A549 (cell line): ENCODE measurements around the gene TGIF1. TPM values are rescaled to one million over a fixed set of nuclear protein-coding genes. Genes with fewer than 3 reads are reported as not detected.

Experiments used
- ATAC-seq, 2 experiments: fragments of 200-7000 bp in 1 of 2; fragments of >200 bp in 1 of 2; cut with Nextera tagmentation in 1 of 2; cut with Tn5 transposase in 1 of 2; 3 replicates each; pipeline versions ENCODE4 v1.8.0 to v1.9.1; 2018 to 2020; ENCODE audit warnings: mild to moderate bottlenecking in 1 of 2, moderate library complexity in 1 of 2
- CTCF ChIA-PET: fragments of 300-600 bp; sonication (Branson Sonifier 250); formaldehyde crosslinking; extraction: SDS; loops from one replicate; lab custom pipeline; 2021; ENCODE audit warnings: antibody characterized with exemption, inconsistent platforms; lab: Yijun Ruan, JAX
- POLR2A ChIA-PET: fragments of 350-600 bp; formaldehyde crosslinking; extraction: SDS; loops from one replicate; lab custom pipeline; 2021; ENCODE audit warnings: antibody characterized with exemption, inconsistent platforms; lab: Yijun Ruan, JAX
- DNase-seq, 2 experiments: peaks; one replicate each; pipeline versions ENCODE4 v3.0.0 to v3.0.0-alpha.2; 2011 to 2016; ENCODE audit warnings: low read depth in 1 of 2, low spot score in 1 of 2
- FAIRE-seq: peaks from 2 replicates; lab custom pipeline; 2011; peaks lifted over from hg19 to GRCh38; lab: Jason Lieb, UNC
- H3K27ac ChIP-seq, 2 experiments: fragments of >200 bp; sonication (Bioruptor Twin); formaldehyde crosslinking; 3 replicates each; pipeline ENCODE4 v1.5.1; 2016 to 2017
- H3K4me1 ChIP-seq: fragments of >200 bp; sonication (Bioruptor Twin); formaldehyde crosslinking; 3 replicates; pipeline ENCODE4 v1.6.1; 2016
- H3K4me2 ChIP-seq: fragments of >200 bp; sonication (Bioruptor Twin); formaldehyde crosslinking; 3 replicates; pipeline ENCODE4 v1.6.1; 2016
- H3K4me3 ChIP-seq: fragments of >200 bp; sonication (Bioruptor Twin); formaldehyde crosslinking; 3 replicates; pipeline ENCODE4 v1.5.1; 2016
- H3K9me3 ChIP-seq: fragments of >200 bp; sonication (Bioruptor Twin); formaldehyde crosslinking; 3 replicates; pipeline ENCODE4 v1.6.1; 2016
- ATOH8 ChIP-seq: fragments of 250-450 bp; sonication (Bioruptor Pico); IDR thresholded peaks from 2 replicates; pipeline ENCODE4 v1.5.0; 2020; ENCODE audit warnings: low read depth, mild to moderate bottlenecking, moderate library complexity
- BCL3 ChIP-seq: fragments of >200 bp; sonication (Bioruptor Twin); formaldehyde crosslinking; IDR thresholded peaks from 3 replicates; pipeline ENCODE4 v1.6.1; 2016
- BHLHE40 ChIP-seq: IDR thresholded peaks from 2 replicates; pipeline ENCODE4 v1.6.1; 2012; ENCODE audit warnings: low read depth, low read length, inconsistent platforms
- CEBPB ChIP-seq, 2 experiments: fragments of >200 bp in 1 of 2; sonication (Bioruptor Twin) in 1 of 2; formaldehyde crosslinking in 1 of 2; IDR thresholded peaks; 2 replicates each; pipeline ENCODE4 v1.6.1; 2012 to 2016
- CHD4 ChIP-seq: fragments of 200-600 bp; sonication (generic); IDR thresholded peaks from 2 replicates; pipeline ENCODE4 v1.6.1; 2016; ENCODE audit warnings: antibody characterized with exemption, mild to moderate bottlenecking, borderline replicate concordance
- E2F6 ChIP-seq: IDR thresholded peaks from 2 replicates; pipeline ENCODE4 v1.6.1; 2012; ENCODE audit warnings: low read depth, borderline replicate concordance
- ELK1 ChIP-seq: fragments of 150-350 bp; IDR thresholded peaks from 2 replicates; pipeline ENCODE4 v1.6.1; 2014; ENCODE audit warnings: low read depth, mild to moderate bottlenecking, low read length
- ESRRA ChIP-seq: fragments of 150-350 bp; IDR thresholded peaks from 2 replicates; pipeline ENCODE4 v1.6.1; 2014; ENCODE audit warnings: mild to moderate bottlenecking, low read length, borderline replicate concordance
- FOSL2 ChIP-seq, 2 experiments: fragments of 450-650 bp in 1 of 2; fragments of >200 bp in 1 of 2; sonication (Bioruptor Twin) in 1 of 2; formaldehyde crosslinking; IDR thresholded peaks; 2 replicates each; pipeline versions ENCODE4 v1.5.0 to v1.6.1; 2016 to 2020; ENCODE audit warnings: mild to moderate bottlenecking in 1 of 2, moderate library complexity in 1 of 2
- FOXS1 ChIP-seq: fragments of 250-450 bp; sonication (Bioruptor Pico); IDR thresholded peaks from 2 replicates; pipeline ENCODE4 v1.5.0; 2020; ENCODE audit warnings: mild to moderate bottlenecking, moderate library complexity
- HEYL ChIP-seq: fragments of 250-450 bp; sonication (Bioruptor Pico); IDR thresholded peaks from 2 replicates; pipeline ENCODE4 v1.8.0; 2021; ENCODE audit warnings: mild to moderate bottlenecking, moderate library complexity
- HOXA7 ChIP-seq: fragments of 250-450 bp; sonication (Bioruptor Pico); IDR thresholded peaks from 2 replicates; pipeline ENCODE4 v1.5.0; 2020; ENCODE audit warnings: mild to moderate bottlenecking, moderate library complexity
- JUN ChIP-seq, 2 experiments: fragments of >200 bp; sonication (Bioruptor Twin); formaldehyde crosslinking; IDR thresholded peaks; 2 replicates in 1 of 2; 3 replicates in 1 of 2; pipeline ENCODE4 v1.6.1; 2016 to 2017
- JUNB ChIP-seq: fragments of >200 bp; sonication (Bioruptor Twin); formaldehyde crosslinking; IDR thresholded peaks from 2 replicates; pipeline ENCODE4 v1.6.1; 2016
- KDM5A ChIP-seq: fragments of 200-600 bp; sonication (generic); IDR thresholded peaks from 2 replicates; pipeline ENCODE4 v1.6.1; 2016; ENCODE audit warnings: antibody characterized with exemption, mild to moderate bottlenecking
- MAFK ChIP-seq: fragments of 450-650 bp; IDR thresholded peaks from 2 replicates; pipeline ENCODE4 v1.6.1; 2014; ENCODE audit not compliant: partially characterized antibody
- MAX ChIP-seq: IDR thresholded peaks from 2 replicates; pipeline ENCODE4 v1.6.1; 2012
- MAZ ChIP-seq: fragments of 150-350 bp; IDR thresholded peaks from 2 replicates; pipeline ENCODE4 v1.6.1; 2014; ENCODE audit warnings: antibody characterized with exemption, low read depth, low read length, borderline replicate concordance
- MYC ChIP-seq: IDR thresholded peaks from 2 replicates; pipeline ENCODE4 v1.6.1; 2012; ENCODE audit warnings: mild to moderate bottlenecking, inconsistent platforms, low read length, improper control_type of control experiment, borderline replicate concordance
- NFE2L2 ChIP-seq: fragments of 150-350 bp; conservative IDR thresholded peaks from 2 replicates; pipeline ENCODE4 v1.6.1; 2014; ENCODE audit warnings: low read length
- NPAS2 ChIP-seq: fragments of 250-450 bp; sonication (Bioruptor Pico); IDR thresholded peaks from 2 replicates; pipeline ENCODE4 v1.8.0; 2022; ENCODE audit warnings: mild to moderate bottlenecking, moderate library complexity, borderline replicate concordance
- POLR2A ChIP-seq: IDR thresholded peaks from 2 replicates; pipeline ENCODE4 v1.6.1; 2012; ENCODE audit warnings: mild to moderate bottlenecking, low read length
- RAD21 ChIP-seq, 2 experiments: fragments of >200 bp in 1 of 2; sonication (Bioruptor Twin) in 1 of 2; formaldehyde crosslinking in 1 of 2; IDR thresholded peaks in 1 of 2; conservative IDR thresholded peaks in 1 of 2; 2 replicates in 1 of 2; 3 replicates in 1 of 2; pipeline ENCODE4 v1.6.1; 2012 to 2018; ENCODE audit warnings: inconsistent platforms in 1 of 2
- RARB ChIP-seq: fragments of 250-450 bp; sonication (Bioruptor Pico); IDR thresholded peaks from 2 replicates; pipeline ENCODE4 v1.8.0; 2021; ENCODE audit warnings: mild to moderate bottlenecking, moderate library complexity
- RCOR1 ChIP-seq: fragments of 150-350 bp; IDR thresholded peaks from 2 replicates; pipeline ENCODE4 v1.6.1; 2014; ENCODE audit warnings: antibody characterized with exemption, low read length, low read depth
- ZC3H11A ChIP-seq: fragments of 450-650 bp; IDR thresholded peaks from 2 replicates; pipeline ENCODE4 v1.6.1; 2014; ENCODE audit warnings: antibody characterized with exemption, mild to moderate bottlenecking
- ZFP36 ChIP-seq: fragments of 450-650 bp; IDR thresholded peaks from 2 replicates; pipeline ENCODE4 v1.6.1; 2014; ENCODE audit warnings: borderline replicate concordance; ENCODE audit not compliant: partially characterized antibody
- ZNF302 ChIP-seq: fragments of 250-450 bp; sonication (Bioruptor Pico); IDR thresholded peaks from 2 replicates; pipeline ENCODE4 v1.9.0; 2021; ENCODE audit warnings: inconsistent platforms, mild to moderate bottlenecking, moderate library complexity
- WGBS: methylation state at CpG from one replicate; pipeline ENCODE4 v1.1.6; 2017; ENCODE audit errors: missing lambda C conversion rate; 5-methylcytosine and 5-hydroxymethylcytosine counted together
- polyA plus RNA-seq, 4 experiments: library from polyadenylated mRNA; depleted of rRNA in 3 of 4; stranded (reverse); fragments of >200 nt; fragmentation: RNase III in 1 of 4; extraction: RNeasy Plus Mini Kit Qiagen cat#74134 plus additional on column Dnase treatment in 1 of 4; gene quantifications; 2 replicates in 3 of 4; 3 replicates in 1 of 4; pipeline ENCODE4 v1.2.3, GENCODE V29; 2011 to 2017

Gene TGIF1
- polyA plus RNA-seq, 2 of the 4 experiments (the other 2 are of a cell fraction), result 160 to 174 TPM

- POLR2A ChIA-PET, result interaction anchor here (0.7 kb wide), 1 partner anchor 213 kb away, joined by 4 read pairs; no protein-coding TSS in a partner anchor
- Histone ChIP-seq H3K4me3 (no peak overlapping the region), H3K27ac (0 out of 6 replicates have a peak overlapping the region, but pooled peaks of 1 of the 2 experiments have one; percentile 18), H3K4me2 (no peak overlapping the region), H3K9me3 (no peaks in the 10 kb centered on the region), H3K4me1 (peaks cover 48% of the 10 kb centered on the region)
- CTCF ChIA-PET, result no interaction called here
- TF ChIP-seq MAZ, result no peak
- no peak for TF ChIP-seq NFE2L2
- no peak for TF ChIP-seq ELK1
- TF ChIP-seq BHLHE40, result no peak
- TF ChIP-seq ZNF302 (CRISPR knock-in tag), result no peak
- TF ChIP-seq MAX, result no peak
- TF ChIP-seq MYC, result no peak
- TF ChIP-seq JUN (IDR thresholded peaks at IDR 0.05), result no peak
- no peak for TF ChIP-seq ZFP36
- FAIRE-seq, result no peak
- WGBS, result 64% methylated on average over 4 of the region's 4 CpGs
- DNase-seq, result no peak
- no peak for ATAC-seq
Measured at GRCh38 chr18:3442919-3443318, 7.1 kb upstream of the TGIF1 start.

GRCh38 chr18:3444296-3444695 lies 5.7 kb upstream of the TGIF1 start:
- WGBS, result 85% methylated on average over 3 of the region's 3 CpGs
- TF ChIP-seq HOXA7 (CRISPR knock-in tag), result no peak
- TF ChIP-seq ZFP36, result no peak
- no peak for TF ChIP-seq FOSL2 (IDR thresholded peaks at IDR 0.05)
- TF ChIP-seq FOSL2 (CRISPR knock-in tag; IDR thresholded peaks at IDR 0.05), result no peak
- TF ChIP-seq RARB, result no peak
- TF ChIP-seq ATOH8 (CRISPR knock-in tag), result no peak
- no peak for TF ChIP-seq ESRRA
- TF ChIP-seq FOXS1 (CRISPR knock-in tag), result no peak
- TF ChIP-seq NPAS2 (CRISPR knock-in tag), result no peak
- TF ChIP-seq ZNF302 (CRISPR knock-in tag), result no peak
- TF ChIP-seq RAD21 (conservative IDR thresholded peaks at IDR 0.05 in 1 of 2, IDR thresholded peaks at IDR 0.05 in 1 of 2), result no peak
- no peak for TF ChIP-seq KDM5A
- no peak for TF ChIP-seq JUN (IDR thresholded peaks at IDR 0.05)
- TF ChIP-seq CEBPB (IDR thresholded peaks at IDR 0.05), result no peak
- TF ChIP-seq JUNB, result no peak
- no peak for TF ChIP-seq POLR2A
- TF ChIP-seq HEYL (CRISPR knock-in tag), result no peak
- FAIRE-seq, result no peak
- Histone ChIP-seq H3K4me3 (no peak overlapping the region), H3K9me3 (no peaks in the 10 kb centered on the region), H3K4me1 (peaks cover 48% of the 10 kb centered on the region), H3K4me2 (no peak overlapping the region), H3K27ac (peak overlapping the region; percentile 25 to 77; a peak in 5 of 6 replicates)
- ChIA-PET CTCF (interaction anchor here (1.1 kb wide), 1 partner anchor 11 kb away, joined by 3 read pairs; no protein-coding TSS in a partner anchor), POLR2A (no interaction called here)
- DNase-seq, result no peak
- no peak for ATAC-seq

- 100% methylated on average over 1 of the region's 5 CpGs for WGBS
- H3K4me1 ChIP-seq, result peaks cover 48% of the 10 kb centered on the region
- no peak overlapping the region for H3K4me2 ChIP-seq
- peak overlapping the region; percentile 25 to 77; a peak in 5 of 6 replicates for H3K27ac ChIP-seq
- ChIA-PET POLR2A (no interaction called here), CTCF (interaction anchor here (1.3 kb wide), 1 partner anchor 10 kb away, joined by 3 read pairs; no protein-coding TSS in a partner anchor)
- no peak overlapping the region for H3K4me3 ChIP-seq
- ATAC-seq, result no peak
- no peaks in the 10 kb centered on the region for H3K9me3 ChIP-seq
- DNase-seq, result no peak
- no peak for FAIRE-seq
- TF ChIP-seq FOXS1 (CRISPR knock-in tag) (no peak), BCL3 (no peak), POLR2A (no peak), ZFP36 (no peak), NFE2L2 (no peak), HEYL (CRISPR knock-in tag) (no peak), CHD4 (no peak), FOSL2 (IDR thresholded peaks at IDR 0.05) (no peak), FOSL2 (CRISPR knock-in tag; IDR thresholded peaks at IDR 0.05) (no peak), MAFK (no peak), ZC3H11A (no peak), ELK1 (no peak), RCOR1 (no peak), E2F6 (no peak)
Measured at GRCh38 chr18:3444954-3445353, 5.0 kb upstream of the TGIF1 start.
